ENCODE results near the gene CD276.

Gene CD276

DNA sequence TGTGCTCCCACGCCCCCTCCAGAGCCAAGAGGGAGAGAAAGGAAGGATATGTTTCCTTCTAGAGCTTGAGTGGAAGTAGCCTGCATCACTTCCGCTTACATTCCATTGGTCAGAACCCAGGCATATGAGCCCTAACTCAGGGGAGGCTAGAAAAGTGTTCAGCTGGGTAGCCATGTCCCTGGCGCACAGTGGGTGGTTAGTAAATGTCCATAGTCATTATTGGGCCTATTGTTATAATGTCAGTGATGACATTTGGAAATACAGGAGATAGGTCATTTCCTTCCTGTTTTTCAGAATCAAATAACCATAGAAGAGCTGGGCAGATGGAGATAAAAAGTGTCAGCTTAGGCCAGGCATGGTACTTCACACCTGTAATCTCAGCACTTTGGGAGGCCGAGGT is 27.3 kb downstream of the CD276 start:
- Histone ChIP-seq H3K9me3 (ENCODE audit: control insufficient read depth, insufficient read depth, low read depth, low read length) (no peaks in the 10 kb centered on the region), H3K4me1 (ENCODE audit: control insufficient read depth, insufficient read depth, low read length) (no peaks in the 10 kb centered on the region), H3K27me3 (ENCODE audit: control insufficient read depth, insufficient read depth, low read length) (no peaks in the 10 kb centered on the region), H3K36me3 (ENCODE audit: control insufficient read depth, insufficient read depth, low read length) (peaks cover 74% of the 10 kb centered on the region), H3K4me3 (ENCODE audit: low read depth, low read length) (no peak overlapping the region), H3K9ac (ENCODE audit: low read length) (no peak overlapping the region), H3K27ac (ENCODE audit: low read depth, low read length) (no peak overlapping the region)

DNA sequence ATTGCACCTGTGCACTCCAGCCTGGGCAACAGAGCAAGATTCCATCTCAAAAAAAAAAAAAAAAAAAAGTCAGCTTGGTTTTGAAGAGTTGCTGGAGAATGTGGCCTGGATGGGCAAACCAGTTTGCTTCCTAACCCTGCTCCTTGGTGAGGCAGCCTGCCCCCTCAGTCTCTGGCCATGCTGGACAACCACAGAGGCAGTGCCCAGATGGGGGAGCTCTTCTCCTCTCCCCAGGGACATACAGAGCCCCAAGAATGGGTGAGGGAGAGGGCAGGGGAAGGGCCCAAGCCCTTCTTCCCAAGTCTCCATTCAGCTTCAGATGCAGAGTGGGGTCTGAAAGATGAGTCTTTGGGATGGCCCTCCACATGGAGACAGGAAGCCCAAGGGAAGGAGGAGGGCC is 27.9 kb downstream of the CD276 start:
- Histone ChIP-seq H3K27ac (ENCODE audit: low read depth, low read length) (no peak overlapping the region), H3K27me3 (ENCODE audit: control insufficient read depth, insufficient read depth, low read length) (no peaks in the 10 kb centered on the region), H3K4me3 (ENCODE audit: low read depth, low read length) (no peak overlapping the region), H3K36me3 (ENCODE audit: control insufficient read depth, insufficient read depth, low read length) (peaks cover 68% of the 10 kb centered on the region), H3K9ac (ENCODE audit: low read length) (no peak overlapping the region), H3K9me3 (ENCODE audit: control insufficient read depth, insufficient read depth, low read depth, low read length) (no peaks in the 10 kb centered on the region), H3K4me1 (ENCODE audit: control insufficient read depth, insufficient read depth, low read length) (no peaks in the 10 kb centered on the region)

DNA sequence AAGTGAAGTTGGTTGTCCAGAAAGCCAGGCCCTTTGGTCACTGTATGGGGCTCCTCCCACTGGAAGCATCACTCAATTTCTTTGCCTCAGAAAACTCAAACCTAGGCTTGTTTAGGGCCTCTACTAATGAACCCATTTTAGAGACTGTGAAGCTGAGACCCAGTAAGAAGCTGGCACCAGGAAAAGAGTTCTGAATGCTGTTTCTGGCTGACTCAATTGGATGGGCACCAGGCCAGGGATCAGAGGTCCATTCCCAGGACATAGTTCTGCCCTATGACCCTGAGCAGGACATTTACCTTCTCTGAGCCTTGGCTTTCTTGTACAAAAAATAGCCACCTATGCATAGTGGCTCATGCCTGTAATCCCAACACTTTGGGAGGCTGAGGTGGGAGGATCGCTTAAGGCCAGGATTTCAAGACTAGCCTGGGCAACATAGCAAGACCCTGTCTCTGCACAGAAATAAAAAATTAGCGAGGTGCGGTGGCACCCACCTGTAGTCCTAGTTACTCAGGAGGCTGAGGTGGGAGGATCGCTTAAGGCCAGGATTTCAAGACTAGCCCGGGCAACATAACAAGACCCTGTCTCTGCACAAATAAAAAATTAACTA is 30.6 kb downstream of the CD276 start:
- Histone ChIP-seq H3K9me3 (ENCODE audit: control insufficient read depth, insufficient read depth, low read depth, low read length) (no peaks in the 10 kb centered on the region), H3K4me3 (ENCODE audit: low read depth, low read length) (no peak overlapping the region), H3K9ac (ENCODE audit: low read length) (no peak overlapping the region), H3K4me1 (ENCODE audit: control insufficient read depth, insufficient read depth, low read length) (no peaks in the 10 kb centered on the region), H3K36me3 (ENCODE audit: control insufficient read depth, insufficient read depth, low read length) (peaks cover 41% of the 10 kb centered on the region), H3K27me3 (ENCODE audit: control insufficient read depth, insufficient read depth, low read length) (no peaks in the 10 kb centered on the region), H3K27ac (ENCODE audit: low read depth, low read length) (no peak overlapping the region)

DNA sequence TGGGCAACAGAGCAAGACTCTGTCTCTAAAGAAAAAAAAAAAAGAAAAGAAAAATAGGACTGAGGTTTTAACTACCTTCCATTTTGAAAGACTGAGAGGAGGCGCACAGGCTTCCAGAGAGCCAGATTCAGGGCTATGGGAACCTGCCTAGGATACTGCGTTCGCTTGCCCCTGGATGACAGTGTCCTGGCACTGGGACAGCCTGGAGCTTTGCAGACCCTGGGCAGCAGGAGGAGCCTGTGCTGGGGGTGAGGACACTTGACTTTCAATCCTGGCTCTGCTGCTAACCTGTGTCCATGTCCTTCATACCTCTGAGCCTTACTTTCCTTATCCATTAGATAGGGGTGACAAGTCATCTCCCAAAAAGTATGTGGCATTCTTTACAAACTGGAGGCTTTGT is 31.2 kb downstream of the CD276 start:
- Histone ChIP-seq H3K27me3 (ENCODE audit: control insufficient read depth, insufficient read depth, low read length) (no peaks in the 10 kb centered on the region), H3K4me3 (ENCODE audit: low read depth, low read length) (no peak overlapping the region), H3K27ac (ENCODE audit: low read depth, low read length) (no peak overlapping the region), H3K9ac (ENCODE audit: low read length) (no peak overlapping the region), H3K4me1 (ENCODE audit: control insufficient read depth, insufficient read depth, low read length) (no peaks in the 10 kb centered on the region), H3K9me3 (ENCODE audit: control insufficient read depth, insufficient read depth, low read depth, low read length) (no peaks in the 10 kb centered on the region), H3K36me3 (ENCODE audit: control insufficient read depth, insufficient read depth, low read length) (peaks cover 35% of the 10 kb centered on the region)

GRCh38 chr15:73716417-73716816 is 32.2 kb downstream of the CD276 start:
- Histone ChIP-seq H3K27me3 (ENCODE audit: control insufficient read depth, insufficient read depth, low read length) (no peaks in the 10 kb centered on the region), H3K9ac (ENCODE audit: low read length) (no peak overlapping the region)

DNA sequence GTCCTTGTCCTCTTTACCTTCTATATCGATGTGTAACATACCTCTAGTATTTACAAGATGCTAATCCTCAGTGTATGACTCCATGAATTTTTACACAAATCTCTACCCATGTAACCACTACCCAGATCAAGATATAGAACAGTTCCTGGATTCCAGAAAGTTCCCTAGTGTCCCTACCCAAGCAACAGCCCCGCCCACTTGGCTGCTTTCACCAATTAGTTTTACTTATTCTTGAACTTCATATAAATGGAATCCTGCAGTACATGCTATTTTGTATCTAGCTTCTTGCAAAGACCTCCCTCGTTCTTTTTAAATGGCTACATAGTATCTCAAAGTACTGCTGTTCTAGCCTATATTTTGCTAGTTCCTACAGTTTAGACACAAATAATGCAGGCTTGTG is 33.0 kb downstream of the CD276 start:
- no peaks in the 10 kb centered on the region for H3K9me3 ChIP-seq (ENCODE audit: control insufficient read depth, insufficient read depth, low read depth, low read length)
- no peak overlapping the region for H3K4me3 ChIP-seq (ENCODE audit: low read depth, low read length)
- H3K36me3 ChIP-seq (ENCODE audit: control insufficient read depth, insufficient read depth, low read length) = peaks cover 22% of the 10 kb centered on the region
- H3K9ac ChIP-seq (ENCODE audit: low read length) = no peak overlapping the region
- no peak overlapping the region for H3K27ac ChIP-seq (ENCODE audit: low read depth, low read length)
- H3K4me1 ChIP-seq (ENCODE audit: control insufficient read depth, insufficient read depth, low read length) = no peaks in the 10 kb centered on the region
- no peaks in the 10 kb centered on the region for H3K27me3 ChIP-seq (ENCODE audit: control insufficient read depth, insufficient read depth, low read length)

More at GRCh38 chr15:73716417-73716816, 32.2 kb downstream of the CD276 start:
- no peak overlapping the region for H3K4me3 ChIP-seq (ENCODE audit: low read depth, low read length)
- H3K36me3 ChIP-seq (ENCODE audit: control insufficient read depth, insufficient read depth, low read length) = peaks cover 25% of the 10 kb centered on the region
- no peak overlapping the region for H3K27ac ChIP-seq (ENCODE audit: low read depth, low read length)
- H3K9me3 ChIP-seq (ENCODE audit: control insufficient read depth, insufficient read depth, low read depth, low read length) = no peaks in the 10 kb centered on the region
- no peaks in the 10 kb centered on the region for H3K4me1 ChIP-seq (ENCODE audit: control insufficient read depth, insufficient read depth, low read length)

DNA sequence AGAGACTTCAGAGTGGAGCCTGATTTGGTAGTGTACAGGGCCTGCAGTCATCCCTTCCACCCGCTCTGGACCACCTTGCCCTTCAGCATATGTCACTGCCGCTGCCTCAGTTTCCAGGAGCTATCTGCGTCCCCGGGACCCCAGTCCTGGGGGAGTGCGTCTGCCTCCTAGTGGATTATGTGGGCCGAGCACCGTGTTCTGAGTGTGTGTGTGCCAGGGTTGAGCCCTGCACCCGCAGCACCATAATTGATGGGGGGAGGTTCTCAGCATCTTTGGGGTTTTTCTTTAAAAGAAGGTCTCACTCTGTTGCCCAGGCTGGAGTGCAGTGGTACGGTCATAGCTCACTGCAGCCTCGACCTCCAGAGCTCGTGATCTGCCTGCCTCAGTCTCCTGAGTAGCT is 33.6 kb downstream of the CD276 start:
- Histone ChIP-seq H3K9ac (ENCODE audit: low read length) (no peak overlapping the region), H3K4me1 (ENCODE audit: control insufficient read depth, insufficient read depth, low read length) (no peaks in the 10 kb centered on the region), H3K9me3 (ENCODE audit: control insufficient read depth, insufficient read depth, low read depth, low read length) (no peaks in the 10 kb centered on the region), H3K36me3 (ENCODE audit: control insufficient read depth, insufficient read depth, low read length) (peaks cover 17% of the 10 kb centered on the region), H3K4me3 (ENCODE audit: low read depth, low read length) (no peak overlapping the region), H3K27me3 (ENCODE audit: control insufficient read depth, insufficient read depth, low read length) (no peaks in the 10 kb centered on the region), H3K27ac (ENCODE audit: low read depth, low read length) (no peak overlapping the region)

GRCh38 chr15:73718694-73719093 is 34.5 kb downstream of the CD276 start:
- no peak overlapping the region for H3K4me3 ChIP-seq (ENCODE audit: low read depth, low read length)
- H3K36me3 ChIP-seq (ENCODE audit: control insufficient read depth, insufficient read depth, low read length) = peaks cover 8% of the 10 kb centered on the region
- H3K9ac ChIP-seq (ENCODE audit: low read length) = no peak overlapping the region
- H3K4me1 ChIP-seq (ENCODE audit: control insufficient read depth, insufficient read depth, low read length) = no peaks in the 10 kb centered on the region
- H3K27me3 ChIP-seq (ENCODE audit: control insufficient read depth, insufficient read depth, low read length) = no peaks in the 10 kb centered on the region
- no peak overlapping the region for H3K27ac ChIP-seq (ENCODE audit: low read depth, low read length)
- H3K9me3 ChIP-seq (ENCODE audit: control insufficient read depth, insufficient read depth, low read depth, low read length) = no peaks in the 10 kb centered on the region

GRCh38 chr15:73722425-73722824 is 38.2 kb downstream of the CD276 start:
- no peak overlapping the region for H3K4me3 ChIP-seq (ENCODE audit: low read depth, low read length)
- H3K9me3 ChIP-seq (ENCODE audit: control insufficient read depth, insufficient read depth, low read depth, low read length) = no peaks in the 10 kb centered on the region
- no peaks in the 10 kb centered on the region for H3K36me3 ChIP-seq (ENCODE audit: control insufficient read depth, insufficient read depth, low read length)
- no peak overlapping the region for H3K9ac ChIP-seq (ENCODE audit: low read length)
- H3K27ac ChIP-seq (ENCODE audit: low read depth, low read length) = no peak overlapping the region
- H3K27me3 ChIP-seq (ENCODE audit: control insufficient read depth, insufficient read depth, low read length) = no peaks in the 10 kb centered on the region
- no peaks in the 10 kb centered on the region for H3K4me1 ChIP-seq (ENCODE audit: control insufficient read depth, insufficient read depth, low read length)

GRCh38 chr15:73723191-73723590 is 39.0 kb downstream of the CD276 start:
- Histone ChIP-seq H3K4me1 (ENCODE audit: control insufficient read depth, insufficient read depth, low read length) (no peaks in the 10 kb centered on the region), H3K9ac (ENCODE audit: low read length) (no peak overlapping the region), H3K36me3 (ENCODE audit: control insufficient read depth, insufficient read depth, low read length) (no peaks in the 10 kb centered on the region), H3K27ac (ENCODE audit: low read depth, low read length) (no peak overlapping the region), H3K9me3 (ENCODE audit: control insufficient read depth, insufficient read depth, low read depth, low read length) (no peaks in the 10 kb centered on the region), H3K27me3 (ENCODE audit: control insufficient read depth, insufficient read depth, low read length) (no peaks in the 10 kb centered on the region), H3K4me3 (ENCODE audit: low read depth, low read length) (no peak overlapping the region)

DNA sequence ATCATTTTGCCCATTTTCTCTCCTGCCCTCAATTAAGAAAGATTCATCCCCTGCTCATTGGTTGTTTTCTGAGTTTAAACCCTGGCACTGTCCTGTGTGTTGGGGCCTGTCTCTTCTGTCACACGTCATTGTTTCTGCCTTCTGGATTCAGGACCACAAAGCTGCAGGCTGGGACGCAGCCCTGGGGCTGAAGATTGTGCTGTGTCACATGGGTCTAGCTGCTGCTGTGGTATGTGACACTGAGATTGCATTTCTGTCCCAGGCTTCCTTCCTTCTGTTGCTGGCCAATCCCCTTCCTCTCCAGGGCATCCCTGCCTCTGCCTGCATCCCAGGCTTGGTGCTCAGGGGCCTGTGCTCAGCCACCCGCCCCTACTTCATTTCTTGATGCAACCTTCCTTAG is 40.0 kb downstream of the CD276 start:
- no peaks in the 10 kb centered on the region for H3K27me3 ChIP-seq (ENCODE audit: control insufficient read depth, insufficient read depth, low read length)
- no peaks in the 10 kb centered on the region for H3K9me3 ChIP-seq (ENCODE audit: control insufficient read depth, insufficient read depth, low read depth, low read length)
- no peak overlapping the region for H3K4me3 ChIP-seq (ENCODE audit: low read depth, low read length)
- no peak overlapping the region for H3K9ac ChIP-seq (ENCODE audit: low read length)
- H3K36me3 ChIP-seq (ENCODE audit: control insufficient read depth, insufficient read depth, low read length) = no peaks in the 10 kb centered on the region
- H3K4me1 ChIP-seq (ENCODE audit: control insufficient read depth, insufficient read depth, low read length) = no peaks in the 10 kb centered on the region
- no peak overlapping the region for H3K27ac ChIP-seq (ENCODE audit: low read depth, low read length)
